HepG2 (cell line): ENCODE data around the gene ZNHIT1. TPM values are rescaled to one million over a fixed set of nuclear protein-coding genes. Genes with fewer than 3 reads are reported as not detected.
A peak's percentile ranks its signal among the peaks of the same experiment; 100 is the strongest.

Source experiments
- ARID2 ChIP-seq: sonication (generic); formaldehyde crosslinking; IDR thresholded peaks from 2 replicates; pipeline ENCODE4 v1.8.1; 2022; ENCODE audit warnings: mild to moderate bottlenecking, missing genetic modification reagents, borderline replicate concordance
- ASH2L ChIP-seq: fragments of 300-600, 200-600 bp; sonication (generic); IDR thresholded peaks from 2 replicates; pipeline ENCODE4 v1.7.0; 2017; ENCODE audit warnings: low read depth, mild to moderate bottlenecking, moderate library complexity, mixed read lengths, low read length; ENCODE audit not compliant: insufficient read length
- polyA plus RNA-seq, 8 experiments: library from polyadenylated mRNA; depleted of rRNA in 3 of 8; stranded (reverse) in 7 of 8; unstranded in 1 of 8; fragments of >200 nt; fragmentation: Illumina TruSeq in 4 of 8; extraction: Trizol in 4 of 8; gene quantifications; 2 replicates each; pipeline versions ENCODE4 v1.2.1 to v1.2.3, GENCODE V29; 2011 to 2016; ENCODE audit warnings: low read depth in 4 of 8, missing spikeins in 1 of 8, mixed read lengths in 1 of 8; ENCODE audit not compliant: insufficient read depth in 1 of 8
- total RNA-seq, 5 experiments: library from RNA; depleted of rRNA; stranded (reverse); fragments of >200 nt; fragmentation: Illumina TruSeq; extraction: Trizol; gene quantifications; 2 replicates each; pipeline ENCODE4 v1.2.3, GENCODE V29; 2016; ENCODE audit warnings: low read depth in 1 of 5
- TF ChIP-seq, protein P1 (sequence below): sonication (generic); formaldehyde crosslinking; IDR thresholded peaks from 2 replicates; pipeline ENCODE4 v1.5.1; 2020; ENCODE audit warnings: mild to moderate bottlenecking, missing genetic modification reagents, moderate library complexity
- TF ChIP-seq, protein P2 (sequence below): sonication (generic); formaldehyde crosslinking; conservative IDR thresholded peaks from 2 replicates; pipeline ENCODE4 v1.8.0; 2022; ENCODE audit warnings: mild to moderate bottlenecking, moderate library complexity, missing genetic modification reagents

The ZNHIT1 gene
- total and polyA plus RNA-seq, 2 of the 13 experiments (the other 11 are each of a cell fraction or from before 2014, with no cell fraction given): 32.5 to 64.5 TPM

DNA sequence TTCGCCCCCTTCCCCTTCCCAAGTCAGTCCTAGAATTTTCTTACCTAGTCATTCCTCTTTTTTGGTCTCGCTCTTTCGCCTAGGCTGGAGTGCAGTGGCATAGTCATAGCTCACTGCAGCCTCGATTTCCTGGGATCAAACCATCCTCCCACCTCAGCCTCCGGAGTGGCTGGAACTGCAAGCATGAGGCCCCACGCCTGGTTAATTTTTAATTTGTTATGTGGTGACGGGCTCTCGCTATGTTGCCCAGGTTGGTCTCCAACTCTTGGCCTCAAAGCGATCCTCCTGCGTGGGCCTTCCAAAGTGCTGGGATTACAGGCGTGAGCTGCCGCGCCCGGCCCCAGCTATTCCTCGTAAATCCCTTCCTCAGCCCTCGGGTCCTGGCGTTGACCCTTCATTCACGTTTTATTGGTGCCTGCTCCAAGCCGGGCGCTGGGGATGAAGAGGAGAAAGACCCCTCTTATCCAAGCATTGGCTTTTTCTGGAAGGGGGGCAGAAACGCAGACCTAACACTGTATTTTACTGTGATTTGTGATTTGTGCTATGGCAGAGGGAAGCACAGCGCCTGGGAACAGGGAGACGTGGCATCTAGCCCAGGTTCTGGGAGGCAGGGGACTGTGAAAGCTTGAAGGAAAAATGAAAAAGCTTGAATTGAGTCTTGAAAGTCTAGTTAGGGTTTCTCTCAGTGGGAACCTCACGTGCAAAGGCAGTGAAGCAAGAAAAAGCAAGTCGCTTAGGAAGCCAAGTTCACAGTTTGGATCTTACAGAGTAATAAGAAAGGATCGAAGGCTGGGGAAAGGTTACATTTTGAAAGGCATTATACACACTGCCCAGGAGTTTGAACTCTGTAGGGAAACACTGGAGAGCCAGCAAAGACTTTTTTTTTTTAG, 516 bp downstream of the ZNHIT1 start (continued):
- TF ChIP-seq, protein P1, sequence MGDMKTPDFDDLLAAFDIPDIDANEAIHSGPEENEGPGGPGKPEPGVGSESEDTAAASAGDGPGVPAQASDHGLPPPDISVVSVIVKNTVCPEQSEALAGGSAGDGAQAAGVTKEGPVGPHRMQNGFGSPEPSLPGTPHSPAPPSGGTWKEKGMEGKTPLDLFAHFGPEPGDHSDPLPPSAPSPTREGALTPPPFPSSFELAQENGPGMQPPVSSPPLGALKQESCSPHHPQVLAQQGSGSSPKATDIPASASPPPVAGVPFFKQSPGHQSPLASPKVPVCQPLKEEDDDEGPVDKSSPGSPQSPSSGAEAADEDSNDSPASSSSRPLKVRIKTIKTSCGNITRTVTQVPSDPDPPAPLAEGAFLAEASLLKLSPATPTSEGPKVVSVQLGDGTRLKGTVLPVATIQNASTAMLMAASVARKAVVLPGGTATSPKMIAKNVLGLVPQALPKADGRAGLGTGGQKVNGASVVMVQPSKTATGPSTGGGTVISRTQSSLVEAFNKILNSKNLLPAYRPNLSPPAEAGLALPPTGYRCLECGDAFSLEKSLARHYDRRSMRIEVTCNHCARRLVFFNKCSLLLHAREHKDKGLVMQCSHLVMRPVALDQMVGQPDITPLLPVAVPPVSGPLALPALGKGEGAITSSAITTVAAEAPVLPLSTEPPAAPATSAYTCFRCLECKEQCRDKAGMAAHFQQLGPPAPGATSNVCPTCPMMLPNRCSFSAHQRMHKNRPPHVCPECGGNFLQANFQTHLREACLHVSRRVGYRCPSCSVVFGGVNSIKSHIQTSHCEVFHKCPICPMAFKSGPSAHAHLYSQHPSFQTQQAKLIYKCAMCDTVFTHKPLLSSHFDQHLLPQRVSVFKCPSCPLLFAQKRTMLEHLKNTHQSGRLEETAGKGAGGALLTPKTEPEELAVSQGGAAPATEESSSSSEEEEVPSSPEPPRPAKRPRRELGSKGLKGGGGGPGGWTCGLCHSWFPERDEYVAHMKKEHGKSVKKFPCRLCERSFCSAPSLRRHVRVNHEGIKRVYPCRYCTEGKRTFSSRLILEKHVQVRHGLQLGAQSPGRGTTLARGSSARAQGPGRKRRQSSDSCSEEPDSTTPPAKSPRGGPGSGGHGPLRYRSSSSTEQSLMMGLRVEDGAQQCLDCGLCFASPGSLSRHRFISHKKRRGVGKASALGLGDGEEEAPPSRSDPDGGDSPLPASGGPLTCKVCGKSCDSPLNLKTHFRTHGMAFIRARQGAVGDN (CRISPR knock-in tag): peak; percentile 33; the same call in 1 of the 2 replicates
- peak; percentile 63 for TF ChIP-seq ASH2L
- no peak for TF ChIP-seq ARID2 (CRISPR knock-in tag)
- TF ChIP-seq, protein P2, sequence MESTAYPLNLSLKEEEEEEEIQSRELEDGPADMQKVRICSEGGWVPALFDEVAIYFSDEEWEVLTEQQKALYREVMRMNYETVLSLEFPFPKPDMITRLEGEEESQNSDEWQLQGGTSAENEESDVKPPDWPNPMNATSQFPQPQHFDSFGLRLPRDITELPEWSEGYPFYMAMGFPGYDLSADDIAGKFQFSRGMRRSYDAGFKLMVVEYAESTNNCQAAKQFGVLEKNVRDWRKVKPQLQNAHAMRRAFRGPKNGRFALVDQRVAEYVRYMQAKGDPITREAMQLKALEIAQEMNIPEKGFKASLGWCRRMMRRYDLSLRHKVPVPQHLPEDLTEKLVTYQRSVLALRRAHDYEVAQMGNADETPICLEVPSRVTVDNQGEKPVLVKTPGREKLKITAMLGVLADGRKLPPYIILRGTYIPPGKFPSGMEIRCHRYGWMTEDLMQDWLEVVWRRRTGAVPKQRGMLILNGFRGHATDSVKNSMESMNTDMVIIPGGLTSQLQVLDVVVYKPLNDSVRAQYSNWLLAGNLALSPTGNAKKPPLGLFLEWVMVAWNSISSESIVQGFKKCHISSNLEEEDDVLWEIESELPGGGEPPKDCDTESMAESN: peak; percentile 53; the same call in 1 of the 2 replicates
- TF ChIP-seq, all 625 proteins: peak for 73
